Measurements from ENCODE around the gene ONECUT1.
A peak's percentile ranks its signal among the peaks of the same experiment; 100 is the strongest.
"Not testable (repeated sequence)": the region's sequence is repeated elsewhere in the genome, so short reads cannot be mapped to it uniquely, and the experiment has no call there.

ONECUT1 gene

DNA sequence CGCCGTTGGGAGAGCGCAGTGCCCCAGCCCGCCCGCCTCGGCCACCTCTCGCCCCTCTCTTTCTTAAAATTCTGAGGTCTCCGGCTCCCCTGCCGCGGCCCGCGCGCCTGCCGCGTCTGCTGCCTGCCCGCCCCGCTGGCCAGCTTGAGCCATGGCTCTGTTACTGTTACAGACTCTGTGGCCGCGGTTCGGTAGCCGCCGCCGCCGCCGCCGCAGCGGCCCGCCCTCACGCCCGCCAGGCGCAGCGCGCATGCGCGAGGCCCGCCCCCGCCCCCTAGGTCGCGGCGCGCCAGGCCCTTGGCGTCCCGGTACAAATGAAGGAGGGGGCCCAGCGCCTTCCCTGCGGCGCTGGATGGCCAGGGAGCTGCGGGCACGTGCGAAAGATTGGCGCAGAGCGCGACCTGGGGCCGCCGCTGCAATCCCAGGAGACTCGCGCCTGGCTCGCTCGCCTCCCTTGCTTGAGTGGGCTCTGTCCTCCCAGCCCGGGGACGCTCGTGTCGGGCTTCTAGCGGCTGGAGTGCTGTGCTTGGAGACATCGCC, at the start of gene ONECUT1:
TSS of gene ONECUT1 (minus strand) at position 168 of the 540 bp plus-strand sequence. CDS start 452 bp downstream, outside the sequence.
- peak; percentile 47 for DNase-seq

- no peak for DNase-seq
These were observed 44.2 kb upstream of the ONECUT1 start for GRCh38 chr15:52834379-52834778.

GRCh38 chr15:52824169-52824942, 34.2 kb upstream of the ONECUT1 start:
- not testable (repeated sequence) for DNase-seq

GRCh38 chr15:52822475-52822874, 32.3 kb upstream of the ONECUT1 start:
- DNase-seq, result no peak

- no peak for DNase-seq
These were observed 29.1 kb upstream of the ONECUT1 start for GRCh38 chr15:52819253-52819652.

DNA sequence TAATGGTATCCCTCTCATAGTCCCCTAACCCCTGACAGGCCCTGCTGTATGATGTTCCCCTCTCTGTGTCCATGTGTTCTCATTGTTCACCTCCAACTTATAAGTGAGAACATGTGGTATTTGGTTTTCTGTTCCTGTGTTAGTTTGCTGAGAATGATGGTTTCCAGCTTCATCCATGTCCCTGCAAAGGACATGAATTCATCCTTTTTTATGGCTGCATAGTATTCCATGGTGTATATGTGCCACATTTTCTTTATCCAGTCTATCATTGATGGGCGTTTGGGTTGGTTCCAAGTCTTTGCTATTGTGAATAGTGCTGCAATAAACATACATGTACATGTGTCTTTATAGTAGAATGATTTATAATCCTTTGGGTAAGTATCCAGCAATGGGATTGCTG, 25.8 kb upstream of the ONECUT1 start:
- not testable (repeated sequence) for DNase-seq

- DNase-seq, result no peak
These were observed 18.9 kb upstream of the ONECUT1 start for GRCh38 chr15:52808996-52809395.

DNA sequence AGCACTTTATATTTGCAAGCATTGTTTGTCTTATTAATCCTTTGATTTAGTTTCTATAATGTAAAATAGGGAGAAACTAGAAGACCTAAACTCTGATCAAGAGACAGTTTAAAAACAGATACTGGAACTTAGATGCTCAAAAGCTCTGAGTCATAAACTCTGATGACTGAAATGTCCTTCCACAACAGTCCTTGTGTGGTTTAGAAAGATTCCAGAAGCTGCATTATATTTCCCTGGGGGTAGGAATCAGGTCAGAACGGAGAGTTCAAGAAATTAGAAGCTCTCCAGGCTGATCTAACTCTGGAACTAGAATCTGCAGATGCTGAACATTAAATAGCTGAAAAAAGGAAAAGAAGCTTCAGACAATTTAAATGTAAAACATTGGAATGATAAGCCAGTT, 18.3 kb upstream of the ONECUT1 start:
- no peak for DNase-seq

- DNase-seq, result no peak
These were observed 16.1 kb upstream of the ONECUT1 start for GRCh38 chr15:52806284-52806655.

- no peak for DNase-seq
These were observed 15.5 kb upstream of the ONECUT1 start for GRCh38 chr15:52805351-52806283.

DNA sequence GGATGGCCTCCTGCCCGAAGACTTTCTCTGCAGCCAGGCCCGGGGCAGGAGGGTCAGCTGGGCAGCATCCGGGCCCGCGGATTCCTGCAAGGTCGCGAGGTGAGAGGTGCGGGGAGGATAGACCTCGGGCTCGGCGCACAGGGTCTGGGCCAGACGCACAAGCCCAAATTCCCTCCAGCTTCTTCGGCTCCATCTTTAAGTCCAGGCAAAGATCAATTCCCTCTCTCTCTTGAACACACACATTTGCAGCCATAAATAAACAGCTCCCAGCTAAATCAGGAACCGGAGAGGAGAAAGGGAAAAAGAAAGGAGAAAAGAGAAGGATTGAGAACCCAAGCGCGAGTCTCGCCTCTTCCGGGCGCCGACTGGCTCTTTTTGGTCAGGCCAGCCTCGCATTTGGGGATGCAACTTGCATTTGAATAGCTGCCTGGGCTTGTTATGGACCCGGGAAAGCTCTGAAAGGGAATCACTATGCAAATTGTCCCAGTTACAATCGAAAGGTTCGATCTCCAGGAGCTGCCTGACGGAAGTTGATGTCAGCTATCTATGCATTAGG, 14.5 kb upstream of the ONECUT1 start:
- DNase-seq, result no peak

- no peak for DNase-seq
These were observed 13.6 kb upstream of the ONECUT1 start for GRCh38 chr15:52803467-52804306.

- DNase-seq, result no peak
These were observed 13.0 kb upstream of the ONECUT1 start for GRCh38 chr15:52803108-52803466.

DNA sequence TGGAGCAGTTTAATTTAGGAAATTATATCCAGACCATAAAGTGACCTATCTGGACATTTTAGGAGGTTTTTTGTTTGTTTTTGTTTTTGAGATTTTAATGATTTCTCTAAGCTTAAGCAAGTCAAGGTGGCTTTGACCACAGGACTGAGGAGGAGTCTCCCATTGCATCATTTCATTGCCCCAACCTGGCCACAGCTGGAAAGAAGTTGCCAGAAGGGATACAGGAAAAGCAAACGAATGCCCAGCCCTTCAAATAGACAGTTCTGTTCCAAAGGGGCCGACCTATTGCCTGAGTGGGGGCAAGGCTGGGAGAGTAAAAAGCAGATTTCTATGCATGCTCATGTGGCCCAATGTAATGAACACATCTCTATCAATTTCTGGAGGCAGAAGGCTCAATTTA, 12.0 kb upstream of the ONECUT1 start:
- DNase-seq, result no peak

DNA sequence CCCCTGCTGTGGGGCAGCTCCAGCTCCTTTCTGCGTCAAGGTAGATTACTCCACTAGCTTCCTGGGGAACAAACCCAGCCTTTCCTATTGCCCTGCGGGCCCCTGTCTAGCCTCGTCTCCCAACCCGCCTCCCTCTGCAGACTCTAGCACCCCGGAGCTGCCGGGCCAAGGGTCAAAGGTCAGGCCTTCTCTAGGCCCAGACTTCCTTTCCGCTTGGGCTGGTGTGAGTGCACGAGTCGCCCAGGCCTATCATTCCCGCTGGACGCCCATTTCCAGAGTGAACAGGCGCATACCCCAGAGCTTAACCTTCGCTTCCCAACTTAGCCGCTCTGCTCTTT, 11.6 kb upstream of the ONECUT1 start:
- no peak for DNase-seq

DNA sequence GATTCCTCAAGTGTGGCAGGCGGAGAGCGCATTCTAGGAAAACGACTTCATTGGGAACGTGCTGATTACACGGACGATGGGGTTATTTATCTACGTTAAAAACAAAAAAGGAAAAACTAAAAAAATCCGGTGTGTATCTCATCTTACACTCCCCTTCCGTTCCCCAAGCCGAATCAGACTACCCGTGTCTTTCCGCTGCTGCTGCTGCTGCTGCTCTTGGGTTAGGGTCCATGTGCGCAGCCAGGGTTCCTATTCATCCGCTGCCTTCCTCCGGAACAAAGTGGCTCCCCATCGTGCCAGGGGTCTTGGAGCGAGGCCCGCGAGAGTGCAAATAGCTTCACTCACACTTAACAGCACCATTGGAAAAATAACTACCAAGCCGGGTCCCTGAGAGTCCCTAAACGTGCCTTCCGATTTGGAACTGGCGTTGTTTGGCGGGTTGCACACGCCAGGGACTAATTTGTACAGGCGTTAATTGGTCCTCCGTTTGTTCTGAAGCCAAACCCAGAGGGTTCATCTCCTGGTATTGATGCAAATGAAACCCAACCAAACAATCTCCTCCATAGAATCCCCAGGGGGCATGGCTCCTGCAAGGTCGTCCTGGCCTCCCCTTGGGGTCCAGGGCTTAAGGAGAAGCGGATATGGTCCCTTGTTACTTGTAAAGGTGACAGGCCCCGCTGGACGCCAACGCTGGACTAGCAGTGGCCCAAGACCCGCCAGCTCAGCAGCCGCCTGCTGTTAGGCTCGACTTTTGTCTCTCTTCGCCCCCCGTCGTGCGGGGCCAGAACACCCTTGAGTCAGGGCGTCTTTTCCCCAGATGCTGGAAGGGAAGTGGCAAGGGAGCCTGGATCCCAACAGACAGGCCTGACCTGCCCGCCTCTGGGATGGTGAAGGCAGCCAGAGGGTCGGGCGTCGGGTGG, 11.0 kb upstream of the ONECUT1 start:
- no peak for DNase-seq

- DNase-seq, result no peak
These were observed 9.1 kb upstream of the ONECUT1 start for GRCh38 chr15:52799145-52799811.

DNA sequence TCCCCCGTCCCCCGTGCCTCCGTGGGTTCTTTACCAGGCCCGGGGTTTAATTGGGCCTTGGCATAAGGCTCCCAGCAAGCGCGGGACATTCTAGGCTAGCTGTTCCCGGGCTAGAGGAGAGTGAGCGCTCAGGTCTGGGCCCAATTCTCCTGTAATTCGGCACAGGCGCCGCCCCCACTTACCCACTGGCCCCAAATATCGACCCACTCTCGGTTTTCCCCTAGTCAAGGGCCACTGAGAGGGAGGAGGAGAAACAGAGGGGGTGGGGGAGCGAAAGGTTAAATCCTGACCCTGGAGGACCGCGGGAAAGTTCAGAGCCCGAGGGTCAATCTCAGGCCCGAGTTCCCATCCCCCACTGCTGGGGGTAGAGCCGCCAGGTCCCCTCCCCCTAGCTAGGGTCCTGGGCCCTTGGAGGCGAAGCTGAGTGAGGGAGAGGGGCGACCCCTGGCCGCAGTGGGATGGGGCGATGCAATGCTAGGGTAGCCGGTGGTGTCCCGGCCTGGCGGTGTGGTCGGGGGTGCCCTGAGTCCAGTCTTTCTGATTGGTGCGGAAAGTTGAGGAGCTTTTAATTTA, 8.5 kb upstream of the ONECUT1 start:
- no peak for DNase-seq

DNA sequence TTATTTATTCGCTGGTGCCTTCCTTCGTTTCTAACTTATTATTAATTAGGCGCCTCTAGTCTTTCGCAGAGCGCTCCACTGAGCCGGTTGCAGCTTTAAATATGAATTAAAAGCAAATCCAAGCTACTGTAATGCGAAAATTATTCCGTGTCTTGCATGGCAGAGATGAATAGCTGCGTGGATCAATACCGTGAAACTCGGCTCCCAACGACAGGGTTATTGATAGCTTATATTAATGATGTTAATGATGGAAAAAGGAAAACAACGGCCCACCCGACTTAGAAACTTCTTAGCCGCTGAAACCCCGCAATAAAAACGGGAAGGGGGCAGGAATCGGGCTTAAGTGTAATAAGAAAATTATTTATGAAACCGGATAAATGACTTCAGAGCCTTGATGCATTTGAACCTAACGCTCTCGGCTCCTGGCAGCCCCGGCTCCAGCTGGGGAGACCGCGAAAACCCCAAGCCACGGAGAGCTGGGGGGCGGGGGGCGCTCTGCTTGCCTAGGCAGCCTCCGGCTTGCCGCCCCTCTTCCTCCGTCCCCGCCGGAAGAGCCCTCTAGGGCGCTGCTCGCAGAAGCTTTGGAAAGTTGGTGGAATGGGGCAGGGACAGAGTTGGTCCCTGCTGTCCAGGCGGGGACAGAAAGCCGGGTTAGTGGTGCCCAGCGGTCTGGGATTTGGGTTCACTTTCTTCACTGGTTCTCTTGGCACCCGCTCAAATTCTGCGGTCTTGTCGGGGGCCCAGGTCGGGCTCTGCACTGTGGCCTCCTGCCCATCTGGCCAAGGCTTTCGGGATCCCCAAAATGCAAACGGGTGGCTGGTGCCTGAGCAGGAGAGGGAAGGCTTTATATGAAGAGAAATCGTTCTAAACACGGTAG, 7.7 kb upstream of the ONECUT1 start:
- no peak for DNase-seq
